Pancreas (tissue), 10 donors: ENCODE measurements around the gene TESK1. TPM values are rescaled to one million over a fixed set of nuclear protein-coding genes. Genes with fewer than 3 reads are reported as not detected.

Source experiments
- ATAC-seq, 4 donors: fragments of 200-7000 bp; cut with Tn5 transposase; one replicate each; pipeline versions ENCODE4 v1.8.0 to v1.9.1; 2020; ENCODE audit warnings: mild to moderate bottlenecking in 4 of 4, moderate library complexity in 4 of 4
- DNase-seq, 6 donors: peaks; one replicate each; pipeline ENCODE4 v3.0.0-alpha.2; 2020
- FAIRE-seq: peaks from 2 replicates; lab custom pipeline; 2012; peaks lifted over from hg19 to GRCh38; lab: Jason Lieb, UNC
- H3K27ac ChIP-seq, 4 donors: fragments of 200-600 bp; sonication (generic); 1 replicate in 3 of 4; 2 replicates in 1 of 4; pipeline versions ENCODE4 v1.5.0 to v1.8.0; 2020
- H3K27me3 ChIP-seq, 4 donors: fragments of 200-600 bp; one replicate each; pipeline ENCODE4 v1.8.0; 2021
- H3K36me3 ChIP-seq, 3 donors: fragments of 200-600 bp; sonication (generic) in 1 of 3; one replicate each; pipeline versions ENCODE4 v1.5.0 to v1.8.0; 2020 to 2021
- H3K4me1 ChIP-seq, 3 donors: fragments of 200-600 bp; one replicate each; pipeline ENCODE4 v1.8.0; 2021
- H3K4me3 ChIP-seq, 4 donors: fragments of 200-600 bp; sonication (generic) in 2 of 4; one replicate each; pipeline versions ENCODE4 v1.5.0 to v1.8.0; 2020 to 2021
- H3K9me3 ChIP-seq, 4 donors: fragments of 200-600 bp; one replicate each; pipeline ENCODE4 v1.8.0; 2021
- CTCF ChIP-seq, 4 donors: fragments of 200-600 bp; sonication (generic) in 3 of 4; IDR thresholded peaks; one replicate each; pipeline versions ENCODE4 v1.5.0 to v1.8.0; 2021; ENCODE audit warnings: antibody characterized with exemption in 4 of 4
- WGBS, 2 donors: extraction: QIAGEN DNeasy Blood & Tissue Kit; methylation state at CpG; one replicate each; pipeline ENCODE4 v1.1.7; 2013; 5-methylcytosine and 5-hydroxymethylcytosine counted together
- intact Hi-C, 3 donors: fragments of 100-400 bp; cut with DNase I; formaldehyde crosslinking; loops; one replicate each; pipeline versions ENCODE4 v1.11.1 to v1.14.2; 2022
- polyA plus RNA-seq, 2 donors: library from polyadenylated mRNA; stranded (reverse); fragments of 200-250 nt; gene quantifications; one replicate each; pipeline ENCODE4 v1.2.3, GENCODE V29; 2013
- total RNA-seq, 6 donors: library from RNA; stranded (reverse); fragmentation: NEBNext Ultra II Directional in 4 of 6; extraction: Animal tissue kit (Norgen Biotek cat#: 25700) in 4 of 6; gene quantifications; one replicate each; pipeline versions ENCODE4 v1.2.1 to v1.2.4, GENCODE V29; 2021 to 2023
- donor health status: healthy with polysubstance abuse.
- donor health status: DM: no; HTN: no; CAD: no; lungs with moderate emphysema.
- donor health status: DM: no; HTN: no; CAD: no.
- donor health status: control.
- donor health status: control.
- donor health status: Bipolar disorder and iron deficiency.
- donor health status: DM: yes; HTN: yes; CAD: no.
- donor health status: DM: no; HTN: no; CAD: no.
- donor health status: DM: no; HTN: no; CAD: no.
- donor health status: DM: yes; HTN: yes; CAD: no.

The TESK1 gene
- total and polyA plus RNA-seq, 8 donors, result 12.1 to 56.6 (median 16.0) TPM

GRCh38 chr9:35558185-35558584, 46.9 kb upstream of the TESK1 start:
- peaks cover 0 to 14% (median 4%) of the 10 kb centered on the region in 3 donors for H3K36me3 ChIP-seq

GRCh38 chr9:35559792-35560530, 45.1 kb upstream of the TESK1 start:
- Histone ChIP-seq H3K36me3 (peaks cover 0 to 14% (median 4%) of the 10 kb centered on the region in 3 donors), H3K27ac (no peak overlapping the region), H3K4me1 (no peaks in the 10 kb centered on the region), H3K4me3 (no peak overlapping the region), H3K27me3 (no peaks in the 10 kb centered on the region), H3K9me3 (no peaks in the 10 kb centered on the region)
- no peak for TF ChIP-seq CTCF (IDR thresholded peaks at IDR 0.05)
- DNase-seq (peak in 1 of 6 donors; percentile 44), ATAC-seq (no peak), FAIRE-seq (no peak)
- intact Hi-C loops, result loop anchor here in 2 of 3 donors (5.0 kb wide), 1 partner anchor 78 kb away; no protein-coding TSS in a partner anchor
- WGBS, 2 donors, result 89% methylated on average over 20 of the region's 20 CpGs

More at GRCh38 chr9:35558185-35558584, 46.9 kb upstream of the TESK1 start:
- Histone ChIP-seq H3K4me1 (peaks cover 3 to 9% (median 6%) of the 10 kb centered on the region in 3 donors), H3K4me3 (no peak overlapping the region), H3K27me3 (no peaks in the 10 kb centered on the region), H3K9me3 (no peaks in the 10 kb centered on the region), H3K27ac (no peak overlapping the region)
- DNase-seq (no peak), ATAC-seq (no peak), FAIRE-seq (no peak)
- TF ChIP-seq CTCF (IDR thresholded peaks at IDR 0.05), result no peak
- intact Hi-C loops, result loop anchor here in 2 of 3 donors (5.0 kb wide), 1 partner anchor 76 kb away; no protein-coding TSS in a partner anchor
- WGBS, 2 donors, result 92 to 94% methylated on average over 11 of the region's 11 CpGs

GRCh38 chr9:35560625-35561337, 44.3 kb upstream of the TESK1 start:
- FAIRE-seq (no peak), DNase-seq (peak in 2 of 6 donors; percentile 54 to 61), ATAC-seq (no peak)
- TF ChIP-seq CTCF (IDR thresholded peaks at IDR 0.05), result no peak
- Histone ChIP-seq H3K27me3 (no peaks in the 10 kb centered on the region), H3K9me3 (no peaks in the 10 kb centered on the region), H3K4me3 (no peak overlapping the region), H3K36me3 (peaks cover 0 to 14% (median 4%) of the 10 kb centered on the region in 3 donors), H3K4me1 (no peaks in the 10 kb centered on the region), H3K27ac (no peak overlapping the region)
- intact Hi-C loops, result no loop called here
- 88% methylated on average over 24 of the region's 24 CpGs for whole genome bisulfite sequencing, 2 donors

GRCh38 chr9:35561468-35562261, 43.4 kb upstream of the TESK1 start:
- DNase-seq (no peak), ATAC-seq (no peak), FAIRE-seq (no peak)
- WGBS, 2 donors, result 81 to 84% methylated on average over 6 of the region's 6 CpGs
- Histone ChIP-seq H3K9me3 (no peaks in the 10 kb centered on the region), H3K27ac (no peak overlapping the region), H3K36me3 (peaks cover 0 to 14% (median 4%) of the 10 kb centered on the region in 3 donors), H3K4me3 (no peak overlapping the region), H3K4me1 (no peaks in the 10 kb centered on the region), H3K27me3 (no peaks in the 10 kb centered on the region)
- intact Hi-C loops, result no loop called here
- TF ChIP-seq CTCF (IDR thresholded peaks at IDR 0.05), result no peak
